Fibroblast of upper back skin (primary cell): ENCODE results near the gene USP32.
A peak's percentile ranks its signal among the peaks of the same experiment; 100 is the strongest.

Experiments
- DNase-seq: peaks from one replicate; pipeline ENCODE4 v3.0.0-alpha.2; 2013

The USP32 gene

DNA sequence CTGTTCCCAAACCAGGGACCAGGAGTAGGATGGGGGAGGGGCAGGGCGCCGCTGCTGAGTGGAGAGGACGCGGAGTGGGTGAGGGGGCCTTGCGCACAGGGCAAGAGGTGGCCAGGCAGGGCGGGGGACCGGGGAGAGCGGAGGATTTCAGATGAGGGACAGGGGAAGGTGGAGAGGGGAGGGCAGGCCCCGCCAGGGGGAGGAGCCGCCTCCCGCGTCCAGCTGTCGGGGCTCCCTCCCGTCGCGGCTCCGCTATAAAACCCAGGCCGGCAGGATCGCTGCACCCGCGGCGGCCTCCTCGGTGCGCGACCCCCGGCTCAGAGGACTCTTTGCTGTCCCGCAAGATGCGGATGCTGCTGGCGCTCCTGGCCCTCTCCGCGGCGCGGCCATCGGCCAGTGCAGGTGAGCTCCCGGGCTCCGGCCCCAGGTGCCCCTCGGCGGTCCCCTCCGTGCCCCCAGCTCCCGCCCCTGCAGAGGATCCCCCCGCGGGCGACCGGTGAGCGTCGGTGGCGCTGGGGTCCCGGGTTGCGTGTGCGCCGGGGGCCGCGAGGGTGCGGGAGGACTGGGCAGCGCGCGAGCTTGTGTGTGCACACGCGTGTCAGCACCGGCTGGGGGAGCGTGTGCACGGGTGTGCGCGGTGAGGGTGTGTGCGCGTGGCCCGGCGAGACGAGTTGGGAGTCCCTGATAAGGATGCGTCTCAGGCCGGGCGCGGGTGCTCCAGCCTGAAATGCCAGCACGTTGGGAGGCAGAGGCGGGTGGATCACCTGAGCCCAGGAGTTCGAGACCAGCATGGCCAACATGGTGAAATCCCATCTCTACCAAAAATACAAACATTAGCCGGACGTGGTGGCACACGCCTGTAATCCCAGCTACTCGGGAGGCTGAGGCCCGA, 242.0 kb downstream of the USP32 start, which contains the start of gene CA4:
CA4 (plus strand) TSS at position 283 of the 892 bp plus-strand sequence; CDS start at position 345, 62 bp downstream.
- DNase-seq = no peak

DNA sequence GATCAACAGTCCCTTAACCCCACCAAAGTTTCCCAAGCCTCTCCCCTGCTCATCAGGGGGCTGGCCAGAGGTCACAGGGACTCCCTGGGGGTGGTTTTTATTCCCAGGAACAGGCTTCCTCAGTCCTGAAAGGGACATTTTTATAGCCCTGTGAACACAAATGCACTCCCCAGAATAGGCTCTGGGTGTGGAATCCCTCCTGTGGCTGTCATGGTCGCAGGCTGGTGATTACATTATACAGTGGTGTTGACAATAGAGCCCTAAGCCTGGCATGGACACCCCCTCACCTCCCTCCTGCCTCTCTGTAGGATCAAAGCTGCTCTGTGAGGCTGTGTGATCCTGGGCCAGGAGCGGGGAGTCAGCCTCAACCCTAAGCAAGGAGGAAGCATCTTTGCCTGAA, 243.6 kb downstream of the USP32 start:
- no peak for DNase-seq

DNA sequence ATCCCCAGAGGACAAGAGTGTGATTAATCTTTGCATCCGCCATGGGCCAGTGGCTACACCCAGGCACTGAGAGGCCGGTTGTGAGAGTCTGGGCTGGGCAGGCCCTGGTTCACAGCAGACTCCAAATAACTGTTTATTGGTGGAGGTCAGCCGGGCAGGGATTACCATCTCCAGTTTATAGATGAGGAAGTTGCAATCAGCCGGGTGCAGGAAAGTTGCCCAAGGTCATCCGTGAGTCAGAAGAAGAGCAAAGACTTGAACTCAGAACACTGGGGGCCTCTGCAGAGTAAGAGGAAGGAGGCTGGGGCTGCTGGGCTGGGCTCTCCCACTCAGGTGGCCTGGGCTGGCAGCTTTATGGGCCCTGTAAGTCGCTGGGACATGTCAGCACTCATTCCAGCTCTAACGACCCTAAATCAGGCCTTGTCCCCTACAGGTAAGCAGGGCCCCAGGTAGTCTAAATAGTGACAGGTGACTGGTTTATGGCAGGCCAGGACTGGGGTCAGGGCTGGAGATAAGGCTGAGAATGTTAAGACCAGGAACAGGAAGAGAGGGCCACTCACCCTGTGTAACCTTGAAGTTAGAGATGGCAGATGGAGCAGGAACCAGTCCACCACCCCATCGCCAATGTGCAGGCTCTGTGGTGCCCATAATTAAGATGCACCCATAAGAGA, 244.2 kb downstream of the USP32 start:
- no peak for DNase-seq

DNA sequence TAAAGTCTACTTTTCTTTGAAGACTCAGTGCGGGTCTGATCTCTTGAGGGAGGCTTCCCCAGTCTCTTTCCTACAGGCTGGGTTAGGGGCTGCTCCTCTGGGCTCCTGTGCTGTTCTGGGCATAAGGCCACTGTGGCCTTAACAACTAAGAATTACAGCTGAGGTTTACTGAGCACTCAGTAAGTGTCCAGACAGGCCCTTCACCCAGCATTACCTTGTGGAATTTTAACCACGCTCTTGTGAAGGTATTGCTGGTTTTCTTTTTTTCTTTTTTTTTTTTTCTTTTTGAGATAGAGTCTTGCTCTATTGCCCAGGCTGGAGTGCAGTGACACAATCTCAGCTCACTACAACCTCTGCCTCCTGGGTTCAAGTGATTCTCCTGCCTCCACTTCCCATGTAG, 245.7 kb downstream of the USP32 start:
- no peak for DNase-seq

DNA sequence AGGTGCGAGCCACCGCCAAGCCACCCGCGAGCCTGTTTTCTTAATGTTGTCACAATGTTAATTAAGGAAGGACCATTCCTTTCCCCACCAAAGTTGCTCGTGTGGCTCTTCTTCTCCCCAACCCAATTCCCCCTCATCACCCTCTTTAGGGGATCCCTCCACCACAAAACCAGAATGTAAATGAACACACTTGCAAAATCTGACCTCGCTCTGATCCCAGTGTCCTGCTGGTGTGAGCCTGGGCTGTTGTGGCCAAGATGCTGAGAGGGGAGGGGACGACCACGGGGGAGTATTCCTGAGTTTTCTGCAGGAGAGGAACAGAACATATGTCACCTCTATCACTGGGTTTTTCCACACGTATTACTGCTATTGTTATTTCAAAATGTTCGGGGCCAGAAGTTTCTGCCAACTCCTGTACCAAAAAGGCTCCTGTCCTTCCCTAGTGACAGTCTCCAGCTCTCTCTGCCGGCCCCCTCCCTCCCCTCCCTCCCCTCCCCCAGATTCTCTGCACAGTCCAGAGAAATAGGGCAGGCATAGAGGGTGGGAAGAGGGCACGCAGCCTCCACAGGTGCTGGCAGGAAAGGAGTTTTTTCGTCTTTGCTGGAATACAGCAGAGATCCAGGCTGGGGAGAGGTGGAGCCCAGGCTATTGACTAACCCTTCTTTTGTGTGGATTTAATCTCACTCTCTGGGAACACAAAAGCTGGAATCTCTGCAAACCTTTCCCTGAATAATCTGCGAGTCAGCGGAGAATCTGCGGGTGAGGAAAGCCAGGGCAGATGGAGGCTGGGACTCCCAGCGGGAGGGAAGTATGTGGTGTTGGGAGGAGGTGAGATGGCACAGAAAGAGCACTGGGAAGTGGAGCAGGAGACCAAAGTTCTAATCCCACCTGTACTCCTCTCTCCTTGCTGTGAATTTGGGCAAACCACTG, 246.7 kb downstream of the USP32 start:
- DNase-seq = no peak

DNA sequence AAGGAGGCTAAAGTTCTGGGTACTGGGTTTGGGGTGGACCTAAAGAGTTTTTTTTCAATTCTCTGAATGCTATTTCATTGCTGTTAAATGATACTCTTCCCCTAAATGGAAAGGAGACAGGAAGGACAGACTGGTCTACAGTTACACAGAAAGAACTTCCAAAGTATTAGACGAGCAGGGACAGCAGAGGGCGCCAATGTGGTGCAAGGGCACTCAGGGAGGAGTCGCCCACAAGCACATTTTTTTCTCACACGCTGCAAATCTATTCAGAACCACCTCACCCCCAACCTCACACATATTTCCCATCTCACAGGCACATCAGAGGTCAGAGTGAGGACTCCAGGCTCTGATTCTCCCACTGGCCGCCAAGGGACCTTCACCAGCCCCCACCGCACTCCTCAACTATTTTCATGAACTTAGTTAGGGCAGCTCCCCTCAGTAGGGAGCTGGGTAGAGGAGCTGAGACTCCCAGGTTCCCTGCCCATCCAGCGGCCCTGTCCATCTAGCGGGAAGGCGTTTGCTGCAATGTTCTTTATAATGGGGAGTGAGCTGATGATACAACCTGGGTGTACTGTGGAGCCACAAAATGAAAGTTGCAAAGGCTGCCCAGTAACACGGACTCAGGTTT, 248.9 kb downstream of the USP32 start:
- DNase-seq = peak; percentile 89

DNA sequence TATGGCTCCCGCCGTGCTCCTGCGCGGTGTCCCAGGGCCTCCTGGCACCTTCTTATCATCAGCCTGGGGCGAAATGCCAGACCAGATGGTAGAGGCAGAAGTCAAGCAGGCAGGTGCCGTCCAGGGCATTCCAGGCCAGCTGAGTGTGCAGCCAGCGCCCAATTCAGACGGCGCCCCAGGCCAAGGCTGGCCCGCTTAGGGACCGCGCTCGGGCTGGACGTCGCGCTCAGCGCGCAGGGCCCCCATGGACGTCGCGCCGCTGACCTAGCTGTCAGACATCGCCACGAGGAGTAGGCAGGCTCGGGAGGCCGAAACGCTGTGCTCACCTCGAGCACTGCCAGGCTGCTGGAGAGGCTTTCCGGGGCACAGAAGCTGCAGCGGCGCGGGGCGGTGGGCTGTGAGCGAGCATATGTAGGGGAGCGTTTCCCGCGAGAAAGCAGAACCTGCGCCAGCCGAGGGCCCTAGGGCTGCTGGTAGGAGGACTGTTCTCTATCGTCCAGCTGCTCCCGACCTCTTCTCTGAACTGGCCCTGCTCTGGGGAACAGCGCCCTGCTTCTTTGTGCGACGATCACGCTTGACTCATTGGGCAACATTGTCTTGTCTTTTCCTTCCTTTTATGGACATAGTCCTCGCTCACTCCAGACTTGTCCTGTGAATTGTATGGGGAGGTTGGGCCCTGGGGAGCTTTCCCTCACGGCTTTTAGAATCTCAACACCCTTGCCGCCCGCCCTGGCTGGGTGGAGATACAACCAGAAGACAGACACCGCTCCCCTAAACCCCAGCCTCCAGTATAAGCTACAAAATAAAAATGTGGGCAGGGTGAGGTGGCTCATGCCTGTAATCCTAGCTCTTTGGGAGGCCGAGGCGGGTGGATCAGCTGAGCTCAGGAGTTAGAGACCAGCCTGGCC, 250.6 kb downstream of the USP32 start:
- DNase-seq = peak; percentile 51

DNA sequence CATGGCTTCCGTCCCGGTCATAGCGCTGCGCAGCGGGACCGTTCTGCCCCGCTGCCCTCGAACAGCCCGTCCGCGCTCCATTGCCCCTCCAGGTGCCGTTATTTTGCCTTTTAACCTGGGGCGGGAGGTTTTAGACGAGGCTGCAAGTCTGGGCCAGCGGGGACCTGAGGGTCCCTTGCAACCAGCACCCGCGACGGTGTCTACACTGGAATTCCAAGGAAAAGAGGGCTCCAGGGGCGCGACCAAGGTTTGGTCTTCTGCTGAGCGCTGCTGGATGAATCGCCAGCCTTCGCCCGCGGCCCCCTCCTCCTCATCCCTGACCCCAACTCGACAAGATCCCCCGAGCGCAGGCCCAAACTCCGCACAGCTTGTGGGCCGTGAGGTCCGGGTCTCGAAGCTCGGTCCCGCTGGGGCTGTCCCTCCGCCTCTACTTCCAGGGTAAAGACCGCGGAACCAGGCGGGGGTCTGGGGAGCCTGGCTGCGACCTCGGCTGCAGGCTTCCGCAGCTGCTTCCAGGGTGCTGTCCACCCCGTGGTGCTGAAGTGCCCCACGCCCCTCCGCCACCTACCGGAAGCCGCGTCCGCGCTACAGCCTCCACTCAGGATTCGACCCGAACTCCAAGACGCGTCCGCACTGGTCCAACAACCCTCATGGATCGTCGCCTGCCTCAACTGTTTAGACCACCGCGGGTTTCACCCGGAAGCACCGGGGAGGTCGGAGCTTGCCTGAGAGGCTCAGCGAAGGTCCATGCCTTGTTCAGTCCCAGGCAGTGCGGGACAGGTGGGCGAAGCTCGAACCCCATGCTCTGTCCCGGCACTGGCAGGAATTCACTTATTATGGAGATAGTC, 252.3 kb downstream of the USP32 start:
- DNase-seq = peak; percentile 53

DNA sequence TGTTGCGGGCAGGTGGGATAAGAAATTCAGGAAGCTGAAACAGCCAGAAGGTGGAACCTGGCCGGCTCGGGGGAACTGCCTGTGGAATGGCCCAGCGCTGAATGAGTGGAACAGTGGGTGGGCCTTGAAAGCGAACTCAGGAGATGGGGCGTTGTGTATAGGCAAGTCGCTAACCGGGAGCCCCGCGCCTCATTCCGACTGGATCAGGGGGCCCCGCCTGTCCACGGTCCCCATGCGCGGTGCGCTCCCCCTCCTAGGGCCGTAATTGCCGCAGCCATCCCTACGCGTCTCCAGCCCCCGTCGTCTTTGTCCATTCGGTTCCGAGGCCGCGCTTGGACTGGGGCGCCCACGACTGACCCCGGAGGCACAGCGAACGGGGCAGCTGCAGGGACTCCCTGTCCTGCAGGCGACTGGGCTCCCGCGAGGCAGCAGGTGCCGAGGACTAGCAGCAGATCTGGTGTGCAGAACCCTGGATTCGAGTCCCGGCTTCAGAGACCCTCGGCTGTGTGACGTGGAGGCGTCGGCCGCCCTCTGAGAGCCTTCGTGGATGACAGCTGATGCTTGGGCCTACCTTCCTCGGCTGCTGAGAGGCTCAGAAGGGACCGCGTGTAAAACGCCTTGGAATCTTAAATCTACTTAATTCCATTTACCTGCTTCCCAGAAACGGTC, 253.0 kb downstream of the USP32 start:
- no peak for DNase-seq

DNA sequence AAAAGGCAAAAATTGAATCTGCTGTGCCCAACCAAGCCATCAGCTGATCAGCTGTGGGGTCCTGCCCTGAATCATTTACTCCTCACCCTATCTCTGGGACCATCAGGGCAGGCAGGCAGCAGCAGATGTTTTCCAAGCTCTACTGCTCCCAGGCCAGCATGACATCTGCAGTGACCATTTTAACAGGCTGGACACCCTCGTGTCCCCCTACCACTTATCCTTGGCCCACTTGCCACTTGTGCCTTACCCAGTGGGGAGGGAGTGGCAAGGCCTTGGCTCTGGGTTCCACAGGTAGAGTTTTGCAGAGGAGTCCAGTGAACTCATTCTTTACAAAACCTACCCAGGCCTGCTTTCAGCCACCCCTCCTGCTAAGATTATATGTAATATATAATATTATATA, 254.2 kb downstream of the USP32 start:
- DNase-seq = no peak

DNA sequence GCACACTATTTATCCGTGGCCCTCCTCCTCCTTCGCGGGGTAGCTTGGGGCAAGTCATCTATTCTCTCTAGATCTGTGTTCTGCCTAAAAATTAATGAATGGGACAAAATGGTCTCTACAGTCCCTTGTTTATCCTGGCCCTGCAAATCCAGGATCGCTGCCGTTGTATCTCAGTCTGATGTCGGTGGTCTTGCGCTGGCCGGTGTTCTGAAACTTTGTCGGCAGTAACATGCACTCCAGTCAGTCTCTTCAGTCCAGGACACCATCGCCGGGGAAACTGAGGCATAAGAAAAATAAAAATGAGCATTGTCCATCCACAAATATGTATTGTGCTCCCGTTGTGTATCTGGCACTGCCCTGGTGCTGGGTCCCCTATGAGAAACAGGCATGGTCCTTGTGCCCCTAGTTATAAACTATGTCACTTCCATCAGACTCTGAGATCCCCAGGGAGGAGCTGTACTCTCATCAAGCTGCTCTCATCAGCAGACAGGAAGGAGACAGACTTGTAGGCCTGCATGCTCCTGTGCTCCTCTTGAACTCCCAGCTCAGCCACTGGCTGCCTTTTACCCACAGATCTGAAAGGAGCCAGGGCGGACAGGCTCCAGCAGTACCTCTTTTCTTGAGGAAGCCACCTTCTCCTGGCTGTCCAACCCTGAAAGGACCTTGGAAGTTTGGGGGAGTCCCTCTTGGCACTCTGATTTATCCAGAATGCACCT, 255.8 kb downstream of the USP32 start:
- no peak for DNase-seq

DNA sequence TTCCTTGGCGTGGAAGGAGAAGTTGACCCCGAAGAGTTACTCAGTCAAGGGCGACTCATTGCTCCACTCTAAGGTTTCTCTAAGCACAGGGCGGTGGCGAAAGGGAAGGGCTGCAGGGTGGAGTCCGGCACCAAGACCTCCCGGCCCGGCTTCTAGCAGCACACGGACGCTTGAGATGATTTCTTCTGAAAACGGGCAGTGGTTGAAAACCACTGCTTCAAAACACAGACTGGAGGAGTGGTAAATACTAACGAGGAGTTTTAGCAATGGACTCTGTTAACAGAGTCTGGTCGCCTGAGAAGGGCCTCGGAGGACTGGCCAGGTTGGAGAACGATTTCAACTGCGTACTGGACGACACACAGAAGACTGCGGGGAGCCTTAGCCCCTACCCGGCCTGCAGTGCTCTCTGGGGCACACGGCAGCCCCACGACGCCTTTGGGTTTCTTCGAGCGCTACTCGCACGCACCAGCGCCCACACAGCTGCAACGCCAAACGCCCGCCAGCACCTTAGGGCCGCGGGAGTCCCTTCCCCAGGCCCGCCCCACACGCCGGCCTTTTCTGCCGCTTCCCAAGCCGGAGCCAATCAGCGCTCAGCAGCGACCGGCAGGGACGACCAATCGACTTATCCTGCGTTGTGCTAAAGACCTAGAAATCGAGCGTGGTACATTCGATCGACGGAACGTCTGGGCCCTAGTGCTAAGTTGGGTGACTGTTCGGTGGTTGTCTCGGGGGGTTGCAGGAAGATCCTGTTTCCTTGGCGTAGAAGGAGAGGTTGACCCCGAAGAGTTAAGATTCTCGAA, 256.6 kb downstream of the USP32 start:
- DNase-seq = peak; percentile 86

DNA sequence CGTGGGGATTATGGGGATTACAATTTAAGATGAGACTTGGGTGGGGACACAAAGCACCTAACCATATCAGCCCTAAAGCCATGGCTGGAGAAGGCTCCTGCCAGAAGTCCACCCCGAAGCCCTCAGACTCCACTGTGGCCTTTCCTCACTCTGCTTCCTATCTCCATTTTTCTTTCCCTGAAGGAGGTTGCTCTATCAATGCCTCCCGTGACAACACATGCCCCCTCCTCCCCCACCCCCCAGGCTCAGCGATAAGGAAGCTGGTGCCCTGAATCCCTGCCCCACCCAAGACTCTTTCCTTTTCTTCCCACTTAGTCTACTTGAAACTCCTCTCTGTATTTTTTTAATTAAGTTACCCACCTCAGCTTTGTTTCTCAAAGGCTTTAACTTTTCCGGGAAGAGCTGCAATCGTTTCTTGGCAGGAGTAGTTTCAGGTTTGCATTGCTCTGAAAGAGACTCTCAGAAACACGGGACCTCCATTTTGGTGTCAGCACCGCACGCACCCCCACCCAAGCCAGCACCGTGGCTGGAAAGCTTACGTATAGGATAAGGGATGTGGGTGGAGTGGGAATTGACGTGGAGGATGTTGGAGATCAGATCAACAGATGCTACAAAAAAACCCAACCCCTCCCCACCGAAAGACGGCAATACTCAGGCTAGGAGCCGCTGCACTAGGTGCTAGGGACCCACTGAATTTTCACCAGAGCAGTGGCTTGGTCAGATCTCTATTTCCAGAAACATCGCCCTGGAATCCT, 257.4 kb downstream of the USP32 start:
- DNase-seq = peak; percentile 28

DNA sequence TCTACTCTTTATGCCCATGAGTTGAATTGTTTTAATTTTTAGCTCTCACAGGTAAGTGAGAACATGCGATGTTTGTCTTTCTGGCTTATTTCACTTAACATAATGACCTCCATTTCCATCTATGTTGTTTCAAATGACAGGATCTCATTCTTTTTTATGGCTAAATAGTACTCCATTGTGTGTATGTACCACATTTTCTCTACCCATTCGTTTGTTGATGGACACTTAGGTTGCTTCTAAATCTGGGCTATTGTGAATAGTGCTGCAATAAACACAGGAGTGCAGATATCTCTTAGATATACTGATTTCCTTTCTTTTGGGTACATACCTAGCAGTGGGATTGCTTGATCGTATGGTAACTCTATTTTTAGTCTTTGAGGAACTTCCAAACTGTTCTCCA, 261.5 kb downstream of the USP32 start:
- DNase-seq = no peak

DNA sequence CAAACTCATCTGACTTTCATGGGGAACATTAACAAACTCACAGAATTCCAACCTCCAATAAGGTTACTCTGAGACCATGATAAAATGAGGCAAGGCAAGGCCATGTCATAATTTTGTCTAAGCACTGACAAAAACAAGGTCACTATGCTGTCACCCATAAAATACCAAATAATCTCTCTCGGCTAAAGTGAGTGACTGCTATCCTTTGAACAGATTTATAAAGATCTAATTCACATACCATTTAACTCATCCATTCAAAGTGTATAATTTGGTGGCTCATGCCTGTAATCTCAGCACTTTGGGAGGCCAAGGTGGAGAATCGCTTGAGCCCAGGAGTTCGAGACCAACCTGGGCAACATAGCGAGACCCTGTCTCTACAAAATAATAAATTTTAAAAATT, 262.8 kb downstream of the USP32 start:
- DNase-seq = no peak
